Panc1 (cell line): Measurements from ENCODE around the gene B9D2. TPM values are rescaled to one million over a fixed set of nuclear protein-coding genes. Genes with fewer than 3 reads are reported as not detected.

Experiments used
- ATAC-seq: fragments of 200-7000 bp; cut with Tn5 transposase; 2 replicates; pipeline ENCODE4 v1.9.1; 2020; ENCODE audit warnings: mild to moderate bottlenecking, moderate library complexity
- BruUV-seq: library from RNA; stranded (reverse); fragments of 400-500 nt; replicated peaks from 2 replicates; lab custom pipeline; 2021; lab: Mats Ljungman, UMichigan
- CTCF ChIA-PET: fragments of 300-600 bp; sonication (Branson Sonifier 250); formaldehyde crosslinking; loops from one replicate; lab custom pipeline; 2022; ENCODE audit warnings: antibody characterized with exemption; lab: Charles Lee
- POLR2A ChIA-PET: fragments of 300-600 bp; sonication (Branson Sonifier 250); formaldehyde crosslinking; loops from one replicate; lab custom pipeline; 2022; ENCODE audit warnings: antibody characterized with exemption; lab: Charles Lee
- DNase-seq: peaks from one replicate; pipeline ENCODE4 v3.0.0-alpha.2; 2010; ENCODE audit warnings: low read depth, low spot score
- H3K27ac ChIP-seq: 2 replicates; pipeline ENCODE4 v1.5.1; 2011; ENCODE audit warnings: mild to moderate bottlenecking, low read length, inconsistent platforms
- H3K27me3 ChIP-seq: fragments of 200-500 bp; sonication (Bioruptor generic); 2 replicates; pipeline ENCODE4 v1.6.0; 2014; ENCODE audit warnings: low read length, inconsistent platforms; ENCODE audit not compliant: control insufficient read depth, insufficient read depth
- H3K36me3 ChIP-seq: fragments of 200-500 bp; sonication (Bioruptor generic); 2 replicates; pipeline ENCODE4 v1.5.1; 2014; ENCODE audit warnings: inconsistent platforms, mild to moderate bottlenecking, low read length, moderate library complexity; ENCODE audit not compliant: control insufficient read depth, insufficient read depth
- H3K4me1 ChIP-seq: 2 replicates; pipeline ENCODE4 v1.5.1; 2011; ENCODE audit warnings: inconsistent platforms, mild to moderate bottlenecking, low read length, moderate library complexity; ENCODE audit not compliant: control insufficient read depth, insufficient read depth
- H3K4me3 ChIP-seq, 2 experiments: 2 replicates each; pipeline ENCODE4 v1.5.1; 2011 to 2012; ENCODE audit warnings: low read depth in 2 of 2, low read length in 2 of 2, mild to moderate bottlenecking in 2 of 2, inconsistent platforms in 1 of 2, moderate library complexity in 1 of 2
- H3K9me3 ChIP-seq: fragments of 200-500 bp; sonication (Bioruptor generic); 2 replicates; pipeline ENCODE4 v1.5.1; 2014; ENCODE audit warnings: low read depth, mild to moderate bottlenecking, inconsistent platforms, low read length, moderate library complexity; ENCODE audit not compliant: control insufficient read depth, insufficient read depth
- POLR2AphosphoS5 ChIP-seq: IDR thresholded peaks from 2 replicates; pipeline ENCODE4 v1.6.1; 2012; ENCODE audit warnings: mild to moderate bottlenecking, low read depth, low read length, moderate library complexity
- SIN3A ChIP-seq: IDR thresholded peaks from 2 replicates; pipeline ENCODE4 v1.6.1; 2012; ENCODE audit warnings: low read depth, mild to moderate bottlenecking, low read length, moderate library complexity, borderline replicate concordance; ENCODE audit not compliant: insufficient read depth
- TCF7L2 ChIP-seq: IDR thresholded peaks from 2 replicates; pipeline ENCODE4 v1.6.1; 2011; ENCODE audit warnings: mild to moderate bottlenecking, low read depth, low read length, inconsistent platforms
- in situ Hi-C: cut with HindIII; loops from 2 replicates; pipeline ENCODE4 v1.10.0; 2016; ENCODE audit warnings: low sequenced_read_pairs, low pct_unique_long_range_greater_than_20kb
- intact Hi-C: fragments of 100-400 bp; cut with micrococcal nuclease; formaldehyde crosslinking; loops from one replicate; pipeline ENCODE4 v1.10.0; 2022; ENCODE audit not compliant: unreplicated experiment
- total RNA-seq: library from RNA; stranded (reverse); gene quantifications from one replicate; pipeline ENCODE4 v1.2.1, GENCODE V29; 2021; ENCODE audit not compliant: unreplicated experiment
- TF ChIP-seq, protein P1 (sequence below), 2 experiments: IDR thresholded peaks; 2 replicates each; pipeline ENCODE4 v1.6.1; 2011 to 2012; ENCODE audit warnings: low read depth in 2 of 2, control low read depth in 1 of 2, low read length in 1 of 2, mild to moderate bottlenecking in 1 of 2, moderate library complexity in 1 of 2; ENCODE audit not compliant: insufficient read depth in 1 of 2
- TF ChIP-seq, protein P2 (sequence below): fragments of 450-650 bp; IDR thresholded peaks from 2 replicates; pipeline ENCODE4 v1.5.1; 2017; ENCODE audit warnings: mild to moderate bottlenecking

The B9D2 gene
- total RNA-seq, 1 experiment from 2014 or later = 7.1 TPM

DNA sequence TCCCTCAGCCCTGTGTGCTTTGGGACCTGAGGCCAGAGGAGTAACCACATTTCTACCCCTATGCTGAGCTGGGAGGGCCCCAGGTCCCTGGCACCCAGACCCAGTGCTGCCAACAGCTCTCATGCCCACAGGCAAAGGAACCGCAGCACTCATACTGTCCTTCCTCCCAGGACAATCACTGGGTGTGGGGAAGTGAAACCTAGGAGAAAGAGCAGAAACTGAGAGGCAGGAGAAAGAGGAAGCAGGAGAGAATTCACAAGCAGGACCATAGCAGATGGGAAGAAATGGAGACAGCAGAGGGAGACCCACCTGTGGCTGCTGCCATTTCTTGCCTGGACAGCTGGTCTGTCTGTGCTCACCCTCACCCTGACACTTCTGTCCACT, 35.1 kb downstream of the B9D2 start:
- no peaks in the 10 kb centered on the region for H3K9me3 ChIP-seq
- CTCF ChIA-PET = interaction anchor here (0.7 kb wide), 1 partner anchor 377 kb away, joined by 5 read pairs; no protein-coding TSS in a partner anchor
- H3K27ac ChIP-seq = no peak overlapping the region
- POLR2A ChIA-PET = no interaction called here
- TF ChIP-seq, protein P1, sequence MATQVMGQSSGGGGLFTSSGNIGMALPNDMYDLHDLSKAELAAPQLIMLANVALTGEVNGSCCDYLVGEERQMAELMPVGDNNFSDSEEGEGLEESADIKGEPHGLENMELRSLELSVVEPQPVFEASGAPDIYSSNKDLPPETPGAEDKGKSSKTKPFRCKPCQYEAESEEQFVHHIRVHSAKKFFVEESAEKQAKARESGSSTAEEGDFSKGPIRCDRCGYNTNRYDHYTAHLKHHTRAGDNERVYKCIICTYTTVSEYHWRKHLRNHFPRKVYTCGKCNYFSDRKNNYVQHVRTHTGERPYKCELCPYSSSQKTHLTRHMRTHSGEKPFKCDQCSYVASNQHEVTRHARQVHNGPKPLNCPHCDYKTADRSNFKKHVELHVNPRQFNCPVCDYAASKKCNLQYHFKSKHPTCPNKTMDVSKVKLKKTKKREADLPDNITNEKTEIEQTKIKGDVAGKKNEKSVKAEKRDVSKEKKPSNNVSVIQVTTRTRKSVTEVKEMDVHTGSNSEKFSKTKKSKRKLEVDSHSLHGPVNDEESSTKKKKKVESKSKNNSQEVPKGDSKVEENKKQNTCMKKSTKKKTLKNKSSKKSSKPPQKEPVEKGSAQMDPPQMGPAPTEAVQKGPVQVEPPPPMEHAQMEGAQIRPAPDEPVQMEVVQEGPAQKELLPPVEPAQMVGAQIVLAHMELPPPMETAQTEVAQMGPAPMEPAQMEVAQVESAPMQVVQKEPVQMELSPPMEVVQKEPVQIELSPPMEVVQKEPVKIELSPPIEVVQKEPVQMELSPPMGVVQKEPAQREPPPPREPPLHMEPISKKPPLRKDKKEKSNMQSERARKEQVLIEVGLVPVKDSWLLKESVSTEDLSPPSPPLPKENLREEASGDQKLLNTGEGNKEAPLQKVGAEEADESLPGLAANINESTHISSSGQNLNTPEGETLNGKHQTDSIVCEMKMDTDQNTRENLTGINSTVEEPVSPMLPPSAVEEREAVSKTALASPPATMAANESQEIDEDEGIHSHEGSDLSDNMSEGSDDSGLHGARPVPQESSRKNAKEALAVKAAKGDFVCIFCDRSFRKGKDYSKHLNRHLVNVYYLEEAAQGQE (IDR thresholded peaks at IDR 0.05; ENCODE audit: insufficient read depth in 1 of 2, low read depth in 2 of 2, low read length in 1 of 2) = no peak
- TF ChIP-seq TCF7L2 (no peak), SIN3A (no peak), POLR2AphosphoS5 (no peak)
- TF ChIP-seq, protein P2, sequence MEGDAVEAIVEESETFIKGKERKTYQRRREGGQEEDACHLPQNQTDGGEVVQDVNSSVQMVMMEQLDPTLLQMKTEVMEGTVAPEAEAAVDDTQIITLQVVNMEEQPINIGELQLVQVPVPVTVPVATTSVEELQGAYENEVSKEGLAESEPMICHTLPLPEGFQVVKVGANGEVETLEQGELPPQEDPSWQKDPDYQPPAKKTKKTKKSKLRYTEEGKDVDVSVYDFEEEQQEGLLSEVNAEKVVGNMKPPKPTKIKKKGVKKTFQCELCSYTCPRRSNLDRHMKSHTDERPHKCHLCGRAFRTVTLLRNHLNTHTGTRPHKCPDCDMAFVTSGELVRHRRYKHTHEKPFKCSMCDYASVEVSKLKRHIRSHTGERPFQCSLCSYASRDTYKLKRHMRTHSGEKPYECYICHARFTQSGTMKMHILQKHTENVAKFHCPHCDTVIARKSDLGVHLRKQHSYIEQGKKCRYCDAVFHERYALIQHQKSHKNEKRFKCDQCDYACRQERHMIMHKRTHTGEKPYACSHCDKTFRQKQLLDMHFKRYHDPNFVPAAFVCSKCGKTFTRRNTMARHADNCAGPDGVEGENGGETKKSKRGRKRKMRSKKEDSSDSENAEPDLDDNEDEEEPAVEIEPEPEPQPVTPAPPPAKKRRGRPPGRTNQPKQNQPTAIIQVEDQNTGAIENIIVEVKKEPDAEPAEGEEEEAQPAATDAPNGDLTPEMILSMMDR = no peak
- ATAC-seq = no peak
- no TSS peak for BruUV-seq
- intact Hi-C loops (no loop called here), in situ Hi-C loops (no loop called here)
- H3K36me3 ChIP-seq = no peaks in the 10 kb centered on the region
- no peaks in the 10 kb centered on the region for H3K27me3 ChIP-seq
- no peak for DNase-seq
- H3K4me3 ChIP-seq = no peak overlapping the region
- H3K4me1 ChIP-seq = peaks cover 32% of the 10 kb centered on the region

DNA sequence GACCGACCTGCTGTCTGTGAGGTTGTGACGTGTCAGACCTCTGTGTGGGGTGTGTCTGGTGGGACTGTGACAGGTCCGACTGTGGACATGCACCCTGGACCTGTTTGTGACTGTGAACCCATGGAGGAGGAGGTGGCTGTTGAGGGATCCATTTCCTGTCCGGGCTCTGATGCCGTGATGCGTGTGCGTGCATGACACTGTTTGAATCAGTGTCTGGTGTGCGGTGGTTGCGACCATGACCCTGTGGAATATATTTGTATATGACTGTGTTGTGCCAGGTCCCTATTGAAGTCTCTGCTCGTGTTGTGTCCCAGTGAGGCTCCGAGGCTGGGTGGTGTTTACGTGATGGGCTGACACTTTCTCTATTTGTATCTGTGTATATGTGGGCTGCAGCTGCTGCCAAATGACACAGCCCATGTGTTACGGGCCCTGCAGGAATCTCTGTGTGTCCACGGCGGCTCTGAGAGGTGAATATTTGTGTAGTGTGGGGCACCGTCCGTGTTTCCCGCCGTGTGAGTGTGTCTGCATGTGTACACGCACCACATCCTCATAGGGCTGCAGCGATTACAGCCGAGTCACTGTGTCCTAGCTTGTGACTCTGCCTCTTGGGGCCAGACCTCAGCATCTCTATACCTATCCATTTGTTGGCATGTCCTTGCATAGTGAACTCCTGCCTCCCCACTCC, 35.6 kb downstream of the B9D2 start:
- Histone ChIP-seq H3K4me3 (no peak overlapping the region), H3K27me3 (no peaks in the 10 kb centered on the region), H3K9me3 (no peaks in the 10 kb centered on the region), H3K4me1 (peaks cover 37% of the 10 kb centered on the region), H3K27ac (no peak overlapping the region), H3K36me3 (no peaks in the 10 kb centered on the region)
- TF ChIP-seq TCF7L2 (no peak), POLR2AphosphoS5 (no peak), SIN3A (no peak)
- TF ChIP-seq, protein P1 (IDR thresholded peaks at IDR 0.05; ENCODE audit: insufficient read depth in 1 of 2, low read depth in 2 of 2, low read length in 1 of 2) = no peak
- TF ChIP-seq, protein P2 = no peak
- DNase-seq (no peak), ATAC-seq (no peak)
- ChIA-PET POLR2A (no interaction called here), CTCF (interaction anchor here (0.7 kb wide), 1 partner anchor 376 kb away, joined by 5 read pairs; no protein-coding TSS in a partner anchor)
- in situ Hi-C loops (no loop called here), intact Hi-C loops (no loop called here)
- BruUV-seq = no TSS peak
